H1 (cell line): Measurements from ENCODE around the gene TDRD12. TPM values are rescaled to one million over a fixed set of nuclear protein-coding genes. Genes with fewer than 3 reads are reported as not detected.

Experiments used
- CBX8 ChIP-seq: fragments of 300-800, 300-1000 bp; sonication (generic); IDR thresholded peaks from 2 replicates; pipeline ENCODE4 v1.7.1; 2016; ENCODE audit warnings: low read depth, low read length, borderline replicate concordance
- CEBPB ChIP-seq: IDR thresholded peaks from 2 replicates; pipeline ENCODE4 v1.6.1; 2012; ENCODE audit warnings: low read depth, low read length
- CREB1 ChIP-seq: IDR thresholded peaks from 2 replicates; pipeline ENCODE4 v1.6.1; 2012; ENCODE audit warnings: inconsistent platforms
- GABPA ChIP-seq: IDR thresholded peaks from 2 replicates; pipeline ENCODE4 v1.6.1; 2011; ENCODE audit warnings: mild to moderate bottlenecking, low read length, moderate library complexity, borderline replicate concordance; ENCODE audit not compliant: insufficient read depth
- KDM5A ChIP-seq: fragments of 200-600 bp; IDR thresholded peaks from 2 replicates; pipeline ENCODE4 v1.7.1; 2012; ENCODE audit warnings: mild to moderate bottlenecking, low read length, inconsistent platforms, mixed read lengths
- NRF1 ChIP-seq: IDR thresholded peaks from 2 replicates; pipeline ENCODE4 v1.6.1; 2011; ENCODE audit warnings: mild to moderate bottlenecking, low read depth, low read length, improper control_type of control experiment
- PHF8 ChIP-seq: fragments of 200-600 bp; sonication (generic); conservative IDR thresholded peaks from 2 replicates; pipeline ENCODE4 v1.7.1; 2012; ENCODE audit warnings: low read depth, mild to moderate bottlenecking, inconsistent platforms, low read length, moderate library complexity
- POLR2A ChIP-seq, 2 experiments: IDR thresholded peaks; 1 replicate in 1 of 2; 2 replicates in 1 of 2; pipeline ENCODE4 v1.6.1; 2011; ENCODE audit warnings: low read depth in 2 of 2, low read length in 2 of 2, mild to moderate bottlenecking in 2 of 2; ENCODE audit errors: control extremely low read depth in 1 of 2
- RFX5 ChIP-seq: IDR thresholded peaks from 2 replicates; pipeline ENCODE4 v1.6.1; 2011; ENCODE audit warnings: low read depth, low read length, improper control_type of control experiment, borderline replicate concordance
- polyA plus RNA-seq, 7 experiments: library from polyadenylated mRNA; depleted of rRNA in 3 of 7; stranded (reverse) in 5 of 7; unstranded in 2 of 7; fragments of >200 nt in 5 of 7; fragments of 200-250 nt in 2 of 7; gene quantifications; 1 replicate in 5 of 7; 2 replicates in 1 of 7; 4 replicates in 1 of 7; pipeline versions ENCODE4 v1.2.1 to v1.2.3, GENCODE V29; 2011 to 2013; ENCODE audit warnings: missing spikeins in 2 of 7, mixed read lengths in 2 of 7
- total RNA-seq: library from RNA; stranded (reverse); fragmentation: NEBNext Ultra II Directional; extraction: Animal tissue kit (Norgen Biotek cat#: 25700); gene quantifications from 2 replicates; pipeline ENCODE4 v1.2.1, GENCODE V29; 2021
- TF ChIP-seq, protein P1 (sequence below): fragments of 300-600 bp; sonication (generic); IDR thresholded peaks from 2 replicates; pipeline ENCODE4 v1.7.1; 2012; ENCODE audit warnings: low read length, moderate library complexity, mild to moderate bottlenecking, inconsistent platforms; ENCODE audit not compliant: insufficient replicate concordance

Gene TDRD12
- total and polyA plus RNA-seq, 2 of the 8 experiments (the other 6 are each of a cell fraction or from before 2014, with no cell fraction given), result 0.39 to 0.88 TPM

DNA sequence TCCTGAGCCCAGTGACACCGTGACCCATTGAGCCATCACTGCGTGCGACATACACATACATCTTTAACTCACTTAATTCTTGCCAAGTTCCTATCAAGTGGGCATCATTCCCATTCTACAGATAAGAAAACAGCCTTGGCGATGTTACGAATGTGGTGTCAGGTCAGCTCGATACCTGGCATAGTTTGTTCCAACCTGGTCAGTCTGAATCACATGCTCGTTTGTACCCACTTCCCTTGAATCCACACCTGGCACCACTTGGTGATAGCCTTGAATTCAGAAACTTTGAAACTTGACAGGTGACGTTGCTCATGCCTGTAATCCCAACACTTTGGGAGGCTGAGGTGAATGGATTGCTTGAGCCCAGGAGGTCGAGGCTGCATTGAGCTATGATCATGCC lies 90.9 kb downstream of the TDRD12 start (continued):
- TF ChIP-seq, protein P1, sequence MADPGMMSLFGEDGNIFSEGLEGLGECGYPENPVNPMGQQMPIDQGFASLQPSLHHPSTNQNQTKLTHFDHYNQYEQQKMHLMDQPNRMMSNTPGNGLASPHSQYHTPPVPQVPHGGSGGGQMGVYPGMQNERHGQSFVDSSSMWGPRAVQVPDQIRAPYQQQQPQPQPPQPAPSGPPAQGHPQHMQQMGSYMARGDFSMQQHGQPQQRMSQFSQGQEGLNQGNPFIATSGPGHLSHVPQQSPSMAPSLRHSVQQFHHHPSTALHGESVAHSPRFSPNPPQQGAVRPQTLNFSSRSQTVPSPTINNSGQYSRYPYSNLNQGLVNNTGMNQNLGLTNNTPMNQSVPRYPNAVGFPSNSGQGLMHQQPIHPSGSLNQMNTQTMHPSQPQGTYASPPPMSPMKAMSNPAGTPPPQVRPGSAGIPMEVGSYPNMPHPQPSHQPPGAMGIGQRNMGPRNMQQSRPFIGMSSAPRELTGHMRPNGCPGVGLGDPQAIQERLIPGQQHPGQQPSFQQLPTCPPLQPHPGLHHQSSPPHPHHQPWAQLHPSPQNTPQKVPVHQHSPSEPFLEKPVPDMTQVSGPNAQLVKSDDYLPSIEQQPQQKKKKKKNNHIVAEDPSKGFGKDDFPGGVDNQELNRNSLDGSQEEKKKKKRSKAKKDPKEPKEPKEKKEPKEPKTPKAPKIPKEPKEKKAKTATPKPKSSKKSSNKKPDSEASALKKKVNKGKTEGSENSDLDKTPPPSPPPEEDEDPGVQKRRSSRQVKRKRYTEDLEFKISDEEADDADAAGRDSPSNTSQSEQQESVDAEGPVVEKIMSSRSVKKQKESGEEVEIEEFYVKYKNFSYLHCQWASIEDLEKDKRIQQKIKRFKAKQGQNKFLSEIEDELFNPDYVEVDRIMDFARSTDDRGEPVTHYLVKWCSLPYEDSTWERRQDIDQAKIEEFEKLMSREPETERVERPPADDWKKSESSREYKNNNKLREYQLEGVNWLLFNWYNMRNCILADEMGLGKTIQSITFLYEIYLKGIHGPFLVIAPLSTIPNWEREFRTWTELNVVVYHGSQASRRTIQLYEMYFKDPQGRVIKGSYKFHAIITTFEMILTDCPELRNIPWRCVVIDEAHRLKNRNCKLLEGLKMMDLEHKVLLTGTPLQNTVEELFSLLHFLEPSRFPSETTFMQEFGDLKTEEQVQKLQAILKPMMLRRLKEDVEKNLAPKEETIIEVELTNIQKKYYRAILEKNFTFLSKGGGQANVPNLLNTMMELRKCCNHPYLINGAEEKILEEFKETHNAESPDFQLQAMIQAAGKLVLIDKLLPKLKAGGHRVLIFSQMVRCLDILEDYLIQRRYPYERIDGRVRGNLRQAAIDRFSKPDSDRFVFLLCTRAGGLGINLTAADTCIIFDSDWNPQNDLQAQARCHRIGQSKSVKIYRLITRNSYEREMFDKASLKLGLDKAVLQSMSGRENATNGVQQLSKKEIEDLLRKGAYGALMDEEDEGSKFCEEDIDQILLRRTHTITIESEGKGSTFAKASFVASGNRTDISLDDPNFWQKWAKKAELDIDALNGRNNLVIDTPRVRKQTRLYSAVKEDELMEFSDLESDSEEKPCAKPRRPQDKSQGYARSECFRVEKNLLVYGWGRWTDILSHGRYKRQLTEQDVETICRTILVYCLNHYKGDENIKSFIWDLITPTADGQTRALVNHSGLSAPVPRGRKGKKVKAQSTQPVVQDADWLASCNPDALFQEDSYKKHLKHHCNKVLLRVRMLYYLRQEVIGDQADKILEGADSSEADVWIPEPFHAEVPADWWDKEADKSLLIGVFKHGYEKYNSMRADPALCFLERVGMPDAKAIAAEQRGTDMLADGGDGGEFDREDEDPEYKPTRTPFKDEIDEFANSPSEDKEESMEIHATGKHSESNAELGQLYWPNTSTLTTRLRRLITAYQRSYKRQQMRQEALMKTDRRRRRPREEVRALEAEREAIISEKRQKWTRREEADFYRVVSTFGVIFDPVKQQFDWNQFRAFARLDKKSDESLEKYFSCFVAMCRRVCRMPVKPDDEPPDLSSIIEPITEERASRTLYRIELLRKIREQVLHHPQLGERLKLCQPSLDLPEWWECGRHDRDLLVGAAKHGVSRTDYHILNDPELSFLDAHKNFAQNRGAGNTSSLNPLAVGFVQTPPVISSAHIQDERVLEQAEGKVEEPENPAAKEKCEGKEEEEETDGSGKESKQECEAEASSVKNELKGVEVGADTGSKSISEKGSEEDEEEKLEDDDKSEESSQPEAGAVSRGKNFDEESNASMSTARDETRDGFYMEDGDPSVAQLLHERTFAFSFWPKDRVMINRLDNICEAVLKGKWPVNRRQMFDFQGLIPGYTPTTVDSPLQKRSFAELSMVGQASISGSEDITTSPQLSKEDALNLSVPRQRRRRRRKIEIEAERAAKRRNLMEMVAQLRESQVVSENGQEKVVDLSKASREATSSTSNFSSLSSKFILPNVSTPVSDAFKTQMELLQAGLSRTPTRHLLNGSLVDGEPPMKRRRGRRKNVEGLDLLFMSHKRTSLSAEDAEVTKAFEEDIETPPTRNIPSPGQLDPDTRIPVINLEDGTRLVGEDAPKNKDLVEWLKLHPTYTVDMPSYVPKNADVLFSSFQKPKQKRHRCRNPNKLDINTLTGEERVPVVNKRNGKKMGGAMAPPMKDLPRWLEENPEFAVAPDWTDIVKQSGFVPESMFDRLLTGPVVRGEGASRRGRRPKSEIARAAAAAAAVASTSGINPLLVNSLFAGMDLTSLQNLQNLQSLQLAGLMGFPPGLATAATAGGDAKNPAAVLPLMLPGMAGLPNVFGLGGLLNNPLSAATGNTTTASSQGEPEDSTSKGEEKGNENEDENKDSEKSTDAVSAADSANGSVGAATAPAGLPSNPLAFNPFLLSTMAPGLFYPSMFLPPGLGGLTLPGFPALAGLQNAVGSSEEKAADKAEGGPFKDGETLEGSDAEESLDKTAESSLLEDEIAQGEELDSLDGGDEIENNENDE, result no peak
- TF ChIP-seq CEBPB (no peak), PHF8 (no peak), GABPA (no peak), CREB1 (no peak), KDM5A (no peak), NRF1 (no peak), POLR2A (IDR thresholded peaks at IDR 0.05; ENCODE audit: control extremely low read depth in 1 of 2, low read depth in 2 of 2, low read length in 2 of 2) (no peak), RFX5 (no peak), CBX8 (no peak)
- TF ChIP-seq, all 59 proteins: peak for 0
